LoVo (cell line): Measurements from ENCODE around the gene TRIM39.
A peak's percentile ranks its signal among the peaks of the same experiment; 100 is the strongest.
"Not testable (repeated sequence)": the region's sequence is repeated elsewhere in the genome, so short reads cannot be mapped to it uniquely, and the experiment has no call there.

Source experiments
- DNase-seq: peaks from one replicate; pipeline ENCODE4 v3.0.0-alpha.2; 2016; ENCODE audit warnings: low spot score

The TRIM39 gene

DNA sequence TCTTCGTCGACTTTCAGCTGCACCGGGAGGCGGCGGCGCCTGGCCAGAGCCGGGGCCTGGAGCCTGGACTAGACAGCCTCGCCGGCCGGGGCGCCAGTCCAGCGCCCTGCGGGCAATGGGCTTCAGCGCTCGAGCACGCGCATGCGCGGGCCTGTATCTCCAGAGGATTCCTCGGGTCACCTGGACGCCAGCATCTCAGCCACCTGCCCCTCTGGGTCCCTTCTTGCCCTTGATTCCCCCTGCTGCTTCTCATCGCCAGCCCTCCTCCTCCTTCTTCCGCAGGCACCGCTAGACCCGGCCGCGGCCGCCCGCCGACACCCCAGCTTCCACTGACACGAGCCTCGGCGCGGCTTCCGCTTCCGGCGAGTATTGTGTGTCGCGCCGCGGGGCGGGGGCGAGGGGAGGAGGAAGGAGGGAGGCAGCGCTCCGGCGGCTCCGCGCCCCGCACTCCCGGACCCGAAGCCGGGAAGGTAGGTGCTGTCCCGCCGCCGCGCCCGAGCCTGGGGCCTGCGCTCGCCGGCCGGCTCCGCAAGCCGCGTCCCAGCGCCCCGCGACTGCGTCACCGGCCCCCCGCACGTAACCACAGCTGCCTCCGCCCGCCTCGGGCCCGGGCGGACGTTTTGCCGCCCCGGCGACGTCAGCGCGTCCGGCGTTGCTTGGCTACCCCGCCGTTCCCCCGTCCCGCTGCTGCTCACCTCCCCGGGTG, at the start of gene TRIM39:
TSS of gene TRIM39 (plus strand) at position 402 of the 706 bp plus-strand sequence. CDS start 2,391 bp downstream, outside the sequence.
- peak; percentile 79 for DNase-seq

DNA sequence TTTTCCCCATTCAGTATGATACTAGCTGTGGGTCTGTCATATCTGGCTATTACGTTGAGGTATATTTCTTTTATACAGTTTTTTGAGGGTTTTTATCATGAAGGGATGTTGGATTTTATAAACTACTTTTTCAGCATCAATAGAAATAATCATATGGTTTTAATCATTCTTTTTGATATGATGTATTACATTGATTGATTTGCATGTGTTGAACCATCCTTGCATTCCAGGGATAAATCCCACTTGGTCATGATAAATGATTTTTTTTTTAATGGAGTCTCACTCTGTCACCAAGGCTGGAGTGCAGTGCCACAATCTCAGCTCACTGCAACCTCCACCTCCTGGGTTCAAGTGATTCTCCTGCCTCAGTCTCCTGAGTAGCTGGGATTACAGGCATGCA, 45.7 kb upstream of the TRIM39 start:
- not testable (repeated sequence) for DNase-seq

DNA sequence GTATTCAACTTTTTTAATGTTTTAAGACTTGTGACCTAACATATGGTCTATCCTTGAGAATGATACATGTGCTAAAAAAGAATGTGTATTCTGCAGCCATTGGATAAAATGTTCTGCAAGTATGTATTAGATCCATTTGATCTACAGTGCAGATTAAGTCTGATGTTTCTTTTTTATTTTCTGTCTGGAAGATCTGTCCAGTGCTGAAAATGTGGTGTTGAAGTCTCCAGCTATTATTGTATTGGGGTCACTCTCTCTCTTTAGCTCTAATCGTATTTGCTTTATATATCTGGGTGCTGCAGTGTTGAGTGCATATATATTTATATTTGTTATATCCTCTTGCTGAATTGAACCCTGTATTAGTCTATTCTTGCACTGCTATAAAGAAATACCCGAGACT, 44.2 kb upstream of the TRIM39 start:
- DNase-seq, result no peak

DNA sequence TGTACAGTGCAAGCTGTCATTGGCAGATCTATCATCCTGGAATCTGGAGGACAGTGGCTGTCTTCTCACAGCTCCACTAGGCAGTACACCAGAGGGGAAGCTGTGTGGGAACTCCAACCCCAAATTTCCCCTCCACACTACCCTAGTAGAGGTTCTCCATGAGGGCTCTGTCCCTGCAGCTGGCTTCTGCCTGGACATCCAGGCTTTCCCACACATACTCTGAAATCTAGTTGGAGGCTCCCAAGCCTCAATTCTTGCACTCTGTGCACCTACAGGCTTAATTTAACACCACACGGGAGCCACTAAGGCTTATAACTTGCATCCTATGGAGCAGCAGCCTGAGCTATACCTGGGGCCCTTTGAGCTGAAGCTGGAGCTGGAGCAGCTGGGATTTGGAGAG, 43.0 kb upstream of the TRIM39 start:
- no peak for DNase-seq

DNA sequence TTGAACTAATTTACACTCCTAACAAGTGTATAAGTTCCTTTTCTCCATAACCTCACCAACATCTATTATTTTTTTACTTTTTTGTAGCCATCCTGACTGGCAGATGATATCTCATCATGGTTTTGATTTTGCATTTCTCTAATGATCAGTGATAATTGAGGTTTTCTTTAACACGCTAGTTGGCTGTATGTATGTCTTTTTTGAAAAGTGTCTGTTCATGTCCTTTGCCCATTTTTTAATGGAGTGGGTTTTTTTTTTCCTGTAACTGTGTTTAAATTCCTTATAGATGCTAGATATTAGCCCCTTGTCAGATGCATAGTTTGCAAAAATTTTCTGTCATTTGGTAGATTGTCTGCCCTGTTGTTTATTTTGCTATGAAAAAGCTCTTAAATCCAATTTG, 39.6 kb upstream of the TRIM39 start:
- DNase-seq, result no peak

DNA sequence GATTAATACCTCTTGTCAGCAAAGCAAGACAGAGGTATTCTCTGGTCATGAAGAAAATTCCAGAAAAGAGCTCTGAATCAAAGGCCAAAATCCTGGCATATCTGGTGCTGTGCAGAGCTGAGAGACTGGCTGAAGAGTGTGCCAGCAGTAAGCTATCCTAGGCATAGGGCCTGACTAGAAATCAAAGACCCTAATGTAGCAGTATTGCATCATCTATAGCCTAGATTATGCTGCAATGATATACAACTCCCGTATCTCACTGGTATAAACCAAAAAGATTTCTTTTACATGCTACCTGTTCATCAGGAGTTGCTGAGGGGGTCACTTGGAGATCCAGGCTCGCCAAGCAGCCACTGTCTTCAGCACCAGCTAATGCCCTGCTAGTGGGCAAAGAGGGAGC, 30.9 kb upstream of the TRIM39 start:
- no peak for DNase-seq

- DNase-seq, result no peak
These were observed 22.7 kb upstream of the TRIM39 start for GRCh38 chr6:30304002-30304401.

GRCh38 chr6:30311101-30311500, 15.6 kb upstream of the TRIM39 start:
- no peak for DNase-seq

- no peak for DNase-seq
These were observed 15.1 kb upstream of the TRIM39 start for GRCh38 chr6:30311671-30312070.

DNA sequence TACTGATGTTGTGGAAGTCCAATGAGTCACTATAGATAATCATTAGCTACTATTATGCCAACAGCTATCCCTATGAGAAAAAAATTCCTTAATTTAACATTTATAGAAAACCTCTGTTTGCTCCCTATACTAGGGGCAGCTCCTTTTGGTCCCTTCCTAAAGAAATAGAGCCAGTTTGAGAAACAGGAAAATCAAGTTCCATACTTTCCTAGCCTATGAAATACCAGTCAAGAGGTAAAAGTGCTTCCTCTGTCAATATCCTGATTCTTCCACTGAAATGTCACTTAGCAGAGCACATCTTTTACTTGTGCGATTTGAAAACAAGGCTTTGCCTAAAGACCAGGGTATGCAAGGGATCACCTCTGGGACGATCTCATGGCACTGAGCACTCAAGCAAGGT, 14.5 kb upstream of the TRIM39 start:
- DNase-seq, result no peak

- no peak for DNase-seq
These were observed 13.9 kb upstream of the TRIM39 start for GRCh38 chr6:30312676-30313321.

DNA sequence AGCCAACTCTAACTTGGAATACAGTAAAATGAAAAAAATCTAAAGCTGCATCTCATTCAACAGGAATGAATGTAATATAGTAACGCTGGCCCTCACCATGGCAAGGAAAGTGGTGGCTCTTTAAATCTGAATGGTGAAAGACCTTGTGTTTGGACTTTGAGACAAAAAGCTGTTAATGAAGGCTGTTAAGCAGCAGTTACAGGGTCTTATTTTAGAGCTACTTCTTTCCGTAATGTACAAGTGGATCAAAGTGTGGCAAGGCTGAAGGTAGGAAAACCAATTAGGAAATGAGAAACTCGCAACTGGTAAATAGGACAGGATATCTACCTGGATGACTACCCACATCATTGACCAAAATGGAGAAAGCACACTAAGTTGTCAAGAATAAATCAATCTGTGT, 11.6 kb upstream of the TRIM39 start:
- no peak for DNase-seq

GRCh38 chr6:30317913-30318589, 8.7 kb upstream of the TRIM39 start:
- no peak for DNase-seq

- no peak for DNase-seq
These were observed 7.4 kb upstream of the TRIM39 start for GRCh38 chr6:30319146-30319835.

- no peak for DNase-seq
These were observed 4.9 kb upstream of the TRIM39 start for GRCh38 chr6:30321692-30322388.

DNA sequence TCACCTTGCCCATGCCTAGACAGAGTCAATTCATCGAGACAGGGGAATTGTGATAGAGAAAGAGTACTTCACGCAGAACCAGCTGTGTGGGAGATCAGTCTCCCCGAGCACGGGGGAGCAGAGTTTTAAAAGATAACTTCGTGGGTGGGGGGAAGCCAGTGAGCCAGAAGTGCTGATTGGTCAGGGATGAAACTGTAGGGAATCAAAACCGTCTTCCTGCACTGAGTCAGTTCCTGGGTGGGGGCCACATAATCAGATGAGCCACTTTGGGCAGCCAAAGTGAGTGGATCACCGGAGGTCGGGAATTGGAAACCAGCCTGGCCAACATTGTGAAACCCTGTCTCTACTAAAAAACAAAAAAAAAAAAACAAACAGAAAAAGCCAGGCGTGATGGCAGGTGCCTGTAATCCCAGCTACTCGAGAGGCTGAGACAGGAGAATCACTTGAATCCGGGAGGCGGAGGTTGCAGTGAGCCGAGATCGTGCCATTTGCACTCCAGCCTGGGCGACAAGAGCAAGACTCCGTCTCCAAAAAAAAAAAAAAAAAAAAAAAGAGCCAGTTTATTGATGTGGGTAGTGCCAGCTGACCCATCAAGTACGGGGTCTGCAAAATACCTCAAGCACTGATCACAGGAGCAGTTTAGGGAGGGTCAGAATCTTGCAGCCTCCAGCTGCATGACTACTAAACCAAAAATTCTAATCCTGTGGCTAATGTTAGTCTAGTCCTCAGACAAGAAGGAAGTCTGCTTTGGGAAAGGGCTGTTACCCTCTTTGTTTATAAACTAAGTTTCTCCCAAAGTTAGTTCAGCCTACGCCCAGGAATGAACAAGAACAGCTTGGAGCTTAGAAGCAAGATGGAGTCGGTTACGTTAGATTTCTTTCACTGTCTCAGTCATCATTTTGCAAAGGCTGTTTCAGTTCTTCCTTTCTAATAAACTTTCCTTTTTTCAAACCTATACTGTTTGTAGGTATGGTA, 3.9 kb upstream of the TRIM39 start:
- no peak for DNase-seq

- DNase-seq, result no peak
These were observed 2.9 kb upstream of the TRIM39 start for GRCh38 chr6:30323806-30324205.

DNA sequence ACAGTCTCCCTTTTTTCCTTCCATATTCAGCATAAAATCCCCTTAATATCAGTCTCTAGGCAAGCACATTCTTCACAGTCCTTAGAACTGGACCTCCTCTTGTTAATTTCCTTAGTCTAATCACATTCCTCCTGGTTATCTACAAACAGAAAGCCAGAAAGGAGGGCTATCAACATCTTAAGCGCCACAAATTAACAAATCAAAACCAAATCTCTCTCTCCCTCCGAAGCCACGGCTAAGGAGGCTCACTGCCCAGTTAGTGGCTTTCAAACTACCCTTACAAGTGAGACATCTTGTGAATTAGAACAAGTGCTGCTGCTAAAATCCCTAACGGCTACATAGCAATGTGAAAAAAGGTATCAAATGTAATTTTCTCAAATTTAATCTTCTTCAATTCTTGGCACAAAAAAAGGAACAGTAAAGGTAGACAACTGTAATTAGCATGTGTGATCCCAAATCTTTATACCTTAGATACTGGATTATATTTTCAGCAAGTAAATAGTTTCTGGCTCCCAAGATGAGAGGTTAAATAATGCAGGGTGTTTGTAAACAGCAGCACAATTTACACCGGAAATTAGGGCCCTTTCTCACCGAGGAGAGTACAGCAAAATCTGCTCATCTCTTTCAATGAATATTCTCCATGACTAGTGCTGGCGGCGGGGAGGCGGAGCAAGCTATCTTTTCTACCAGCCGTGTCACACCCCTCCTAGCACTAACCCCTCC, 1.4 kb upstream of the TRIM39 start:
- peak; percentile 57 for DNase-seq

DNA sequence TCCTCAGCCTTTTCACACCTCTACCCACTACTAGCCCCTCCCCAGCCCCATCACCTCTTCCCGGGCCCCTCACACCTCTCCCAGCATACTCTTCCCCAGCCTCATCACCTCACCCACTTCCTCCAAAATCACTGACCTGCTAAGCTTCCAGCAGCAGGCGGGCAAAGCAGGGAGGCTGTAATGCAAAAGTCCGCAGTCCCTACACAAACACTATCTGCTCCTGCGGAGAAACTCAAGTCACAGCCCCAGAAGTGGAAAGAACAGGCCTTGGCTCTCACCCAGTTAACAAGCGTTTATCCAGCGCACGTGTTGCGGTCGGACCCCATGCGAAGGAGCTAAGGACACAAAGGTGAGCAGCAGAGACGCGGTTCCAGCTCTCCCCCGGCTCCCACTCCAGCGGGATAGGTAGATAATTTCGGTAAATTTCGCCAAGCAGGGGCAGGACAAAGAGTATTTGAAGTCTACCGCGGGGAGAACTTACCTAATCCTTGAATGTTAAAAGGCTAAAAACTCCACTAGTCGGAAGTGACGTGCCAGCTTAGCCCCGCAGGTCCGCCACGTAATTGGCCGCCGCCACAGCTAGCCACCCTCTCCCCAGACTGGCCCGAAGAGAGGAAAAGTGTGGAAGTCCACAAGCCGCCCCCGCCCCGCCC, 728 bp upstream of the TRIM39 start:
- DNase-seq, result peak; percentile 77
